Type B pancreatic cell (in vitro differentiated cells): ENCODE measurements around the gene NUDT6. TPM values are rescaled to one million over a fixed set of nuclear protein-coding genes. Genes with fewer than 3 reads are reported as not detected.

Experiments
- DNase-seq: peaks from one replicate; pipeline ENCODE4 v3.0.0; 2021; ENCODE audit warnings: mixed read lengths; ENCODE audit not compliant: unreplicated experiment; ENCODE audit errors: extremely low spot score
- H3K27ac Mint-ChIP-seq: 2 replicates; pipeline ENCODE4 v1.8.0; 2021; ENCODE audit warnings: mild to moderate bottlenecking, mixed read lengths
- H3K27me3 Mint-ChIP-seq: 2 replicates; pipeline ENCODE4 v1.8.0; 2021; ENCODE audit warnings: mixed read lengths
- H3K36me3 Mint-ChIP-seq: 2 replicates; pipeline ENCODE4 v1.8.0; 2021; ENCODE audit warnings: mixed read lengths
- H3K4me1 Mint-ChIP-seq: one replicate; pipeline ENCODE4 v1.8.0; 2021; ENCODE audit warnings: mixed read lengths; ENCODE audit not compliant: unreplicated experiment
- H3K4me3 Mint-ChIP-seq: 2 replicates; pipeline ENCODE4 v1.8.0; 2021; ENCODE audit warnings: mild to moderate bottlenecking, mixed read lengths
- H3K9me3 Mint-ChIP-seq: 2 replicates; pipeline ENCODE4 v1.8.0; 2021; ENCODE audit warnings: mixed read lengths
- total RNA-seq: library from RNA; stranded (reverse); gene quantifications from 2 replicates; pipeline ENCODE4 v1.2.1, GENCODE V29; 2021; ENCODE audit warnings: low replicate concordance
- TF ChIP-seq, protein P1 (sequence below): fragments of 200-600 bp; sonication (generic); conservative IDR thresholded peaks from 2 replicates; pipeline ENCODE4 v1.5.0; 2021; ENCODE audit warnings: antibody characterized with exemption, mild to moderate bottlenecking

The NUDT6 gene
- total RNA-seq, 1 donor from 2014 or later = 10.8 TPM

DNA sequence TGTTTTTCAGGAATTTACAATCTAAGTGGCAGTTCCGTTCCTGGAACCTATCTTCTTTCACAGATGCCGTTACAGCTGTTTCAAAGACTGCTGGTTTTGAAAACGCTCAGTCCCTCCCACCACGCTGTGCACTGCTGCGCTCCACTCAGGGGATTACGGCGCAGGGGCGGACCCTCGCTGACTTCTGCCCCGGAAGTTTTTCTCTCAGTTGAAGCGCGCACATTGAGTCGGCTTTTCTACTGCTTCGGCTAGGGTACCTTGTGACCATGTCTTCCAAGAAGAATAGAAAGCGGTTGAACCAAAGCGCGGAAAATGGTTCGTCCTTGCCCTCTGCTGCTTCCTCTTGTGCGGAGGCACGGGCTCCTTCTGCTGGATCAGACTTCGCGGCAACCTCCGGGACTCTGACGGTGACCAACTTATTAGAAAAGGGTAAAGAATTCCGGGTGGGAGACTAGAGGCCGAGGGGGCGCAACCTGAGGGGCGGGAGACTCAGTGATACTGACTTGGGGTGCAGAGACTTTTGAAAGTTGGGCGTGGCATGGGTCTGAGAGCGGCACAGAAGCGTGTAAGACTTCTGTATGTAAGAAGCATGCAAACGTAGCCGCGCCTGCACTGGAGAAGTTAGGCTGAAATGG is 597 bp upstream of the NUDT6 start:
- TF ChIP-seq, protein P1, sequence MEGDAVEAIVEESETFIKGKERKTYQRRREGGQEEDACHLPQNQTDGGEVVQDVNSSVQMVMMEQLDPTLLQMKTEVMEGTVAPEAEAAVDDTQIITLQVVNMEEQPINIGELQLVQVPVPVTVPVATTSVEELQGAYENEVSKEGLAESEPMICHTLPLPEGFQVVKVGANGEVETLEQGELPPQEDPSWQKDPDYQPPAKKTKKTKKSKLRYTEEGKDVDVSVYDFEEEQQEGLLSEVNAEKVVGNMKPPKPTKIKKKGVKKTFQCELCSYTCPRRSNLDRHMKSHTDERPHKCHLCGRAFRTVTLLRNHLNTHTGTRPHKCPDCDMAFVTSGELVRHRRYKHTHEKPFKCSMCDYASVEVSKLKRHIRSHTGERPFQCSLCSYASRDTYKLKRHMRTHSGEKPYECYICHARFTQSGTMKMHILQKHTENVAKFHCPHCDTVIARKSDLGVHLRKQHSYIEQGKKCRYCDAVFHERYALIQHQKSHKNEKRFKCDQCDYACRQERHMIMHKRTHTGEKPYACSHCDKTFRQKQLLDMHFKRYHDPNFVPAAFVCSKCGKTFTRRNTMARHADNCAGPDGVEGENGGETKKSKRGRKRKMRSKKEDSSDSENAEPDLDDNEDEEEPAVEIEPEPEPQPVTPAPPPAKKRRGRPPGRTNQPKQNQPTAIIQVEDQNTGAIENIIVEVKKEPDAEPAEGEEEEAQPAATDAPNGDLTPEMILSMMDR = no peak
- no peaks in the 10 kb centered on the region for H3K36me3 Mint-ChIP-seq
- peak; percentile 83 for DNase-seq
- peak overlapping the region; percentile 98 for H3K4me3 Mint-ChIP-seq
- H3K4me1 Mint-ChIP-seq = no peaks in the 10 kb centered on the region
- no peaks in the 10 kb centered on the region for H3K27me3 Mint-ChIP-seq
- no peaks in the 10 kb centered on the region for H3K9me3 Mint-ChIP-seq
- H3K27ac Mint-ChIP-seq = peak overlapping the region; percentile 92

DNA sequence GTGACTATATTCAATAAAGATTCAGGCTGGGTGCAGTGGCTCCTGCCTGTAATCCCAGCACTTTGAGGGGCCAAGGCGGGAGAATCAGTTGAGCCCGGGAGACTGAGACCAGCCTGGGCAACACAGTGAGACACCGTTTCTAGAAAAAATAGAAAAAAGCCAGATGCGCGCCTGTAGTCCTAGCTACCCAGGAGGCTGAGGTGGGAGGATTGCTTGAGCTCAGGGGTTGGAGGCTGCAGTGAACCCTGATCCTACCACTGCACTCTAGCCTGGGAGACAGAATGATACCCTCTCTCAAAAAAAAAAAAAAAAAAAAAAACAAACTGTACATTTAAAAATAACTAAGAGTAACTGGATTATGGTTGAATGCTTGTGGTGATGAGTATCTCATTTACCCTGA is 1.1 kb downstream of the NUDT6 start:
- Mint-ChIP-seq H3K27me3 (no peaks in the 10 kb centered on the region), H3K9me3 (no peaks in the 10 kb centered on the region), H3K4me1 (no peaks in the 10 kb centered on the region), H3K27ac (no peak overlapping the region), H3K4me3 (peak overlapping the region; percentile 98), H3K36me3 (no peaks in the 10 kb centered on the region)
- TF ChIP-seq, protein P1 = no peak
- DNase-seq = no peak

DNA sequence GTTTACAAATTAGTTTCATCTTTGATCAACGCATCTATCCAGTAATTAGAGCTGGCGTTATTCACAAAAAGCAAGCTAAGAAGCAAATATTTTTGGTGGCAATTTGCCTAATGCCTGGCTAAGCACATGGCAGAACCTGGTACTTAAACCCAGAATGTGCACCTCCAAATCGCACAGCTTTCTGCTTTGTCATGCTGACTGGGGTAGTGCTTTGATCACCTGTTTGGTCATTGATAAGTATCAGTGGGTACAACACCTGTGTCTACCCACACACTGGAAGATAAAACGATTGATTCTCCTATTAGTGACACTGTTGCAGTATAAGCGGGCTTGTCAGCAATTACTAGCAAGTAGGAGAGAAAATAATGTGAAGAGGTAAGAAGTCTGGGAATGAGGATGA is 1.9 kb downstream of the NUDT6 start:
- Mint-ChIP-seq H3K4me1 (no peaks in the 10 kb centered on the region), H3K27ac (no peak overlapping the region), H3K27me3 (no peaks in the 10 kb centered on the region), H3K4me3 (peak overlapping the region; percentile 78), H3K9me3 (no peaks in the 10 kb centered on the region), H3K36me3 (no peaks in the 10 kb centered on the region)
- DNase-seq = no peak
- TF ChIP-seq, protein P1 = no peak

DNA sequence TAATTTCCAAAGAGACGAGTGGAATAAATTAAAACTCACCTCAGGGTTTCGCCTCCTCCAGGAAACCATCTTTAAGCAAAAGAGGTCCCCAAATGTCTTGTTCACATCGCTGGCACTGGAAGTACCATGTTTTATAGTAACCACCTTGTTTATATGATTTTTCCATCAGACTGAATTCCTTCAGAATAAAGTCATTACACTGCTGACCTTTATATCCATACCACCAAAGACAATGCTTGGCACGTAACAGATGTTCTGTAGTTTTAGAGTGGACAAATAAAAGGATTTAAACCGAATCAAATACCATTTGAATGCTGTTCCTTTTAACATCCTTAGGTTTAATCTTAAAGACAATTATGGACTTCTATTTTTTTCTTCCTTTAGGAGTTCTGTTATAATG is 4.7 kb downstream of the NUDT6 start:
- no peaks in the 10 kb centered on the region for H3K4me1 Mint-ChIP-seq
- no peaks in the 10 kb centered on the region for H3K27me3 Mint-ChIP-seq
- H3K36me3 Mint-ChIP-seq = no peaks in the 10 kb centered on the region
- H3K4me3 Mint-ChIP-seq = no peak overlapping the region
- H3K9me3 Mint-ChIP-seq = no peaks in the 10 kb centered on the region
- no peak overlapping the region for H3K27ac Mint-ChIP-seq
- DNase-seq = no peak
- TF ChIP-seq, protein P1 = no peak

DNA sequence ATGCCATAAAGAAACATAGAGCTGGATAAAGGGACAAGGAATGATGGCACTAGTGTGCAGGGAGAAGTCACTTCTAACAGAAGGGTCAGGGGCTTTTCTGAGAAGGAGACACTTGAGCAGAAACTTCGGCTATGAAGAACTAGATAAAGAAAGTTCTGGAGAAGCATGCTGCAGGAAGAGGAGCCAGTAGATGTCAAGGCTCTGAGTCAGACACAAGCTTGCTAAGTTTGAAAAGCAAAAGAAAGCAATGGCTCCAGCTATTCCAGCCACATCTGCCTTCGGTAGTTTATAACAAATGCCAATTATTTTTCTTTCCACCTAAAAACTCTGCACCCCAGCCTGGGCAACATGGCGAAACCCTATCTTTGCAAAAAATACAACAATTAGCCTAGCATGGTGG is 7.5 kb downstream of the NUDT6 start:
- no peaks in the 10 kb centered on the region for H3K27me3 Mint-ChIP-seq
- H3K4me3 Mint-ChIP-seq = no peak overlapping the region
- DNase-seq = no peak
- no peak overlapping the region for H3K27ac Mint-ChIP-seq
- no peaks in the 10 kb centered on the region for H3K36me3 Mint-ChIP-seq
- TF ChIP-seq, protein P1 = no peak
- no peaks in the 10 kb centered on the region for H3K4me1 Mint-ChIP-seq
- no peaks in the 10 kb centered on the region for H3K9me3 Mint-ChIP-seq
